Skin epidermis (tissue), 12 donors: ENCODE results near the gene WNT7B.

Experiments
- H3K27ac ChIP-seq, 21 experiments: fragments of 200-600 bp; sonication (generic) in 11 of 21; one replicate each; pipeline ENCODE4 v1.5.0; 2020; ENCODE audit warnings: mild to moderate bottlenecking in 3 of 21, inconsistent platforms in 2 of 21, moderate library complexity in 2 of 21
- H3K4me3 ChIP-seq, 7 experiments: fragments of 200-600 bp; sonication (generic) in 2 of 7; one replicate each; pipeline ENCODE4 v1.5.0; 2020; ENCODE audit warnings: inconsistent platforms in 2 of 7, mild to moderate bottlenecking in 2 of 7, moderate library complexity in 1 of 7

The WNT7B gene

DNA sequence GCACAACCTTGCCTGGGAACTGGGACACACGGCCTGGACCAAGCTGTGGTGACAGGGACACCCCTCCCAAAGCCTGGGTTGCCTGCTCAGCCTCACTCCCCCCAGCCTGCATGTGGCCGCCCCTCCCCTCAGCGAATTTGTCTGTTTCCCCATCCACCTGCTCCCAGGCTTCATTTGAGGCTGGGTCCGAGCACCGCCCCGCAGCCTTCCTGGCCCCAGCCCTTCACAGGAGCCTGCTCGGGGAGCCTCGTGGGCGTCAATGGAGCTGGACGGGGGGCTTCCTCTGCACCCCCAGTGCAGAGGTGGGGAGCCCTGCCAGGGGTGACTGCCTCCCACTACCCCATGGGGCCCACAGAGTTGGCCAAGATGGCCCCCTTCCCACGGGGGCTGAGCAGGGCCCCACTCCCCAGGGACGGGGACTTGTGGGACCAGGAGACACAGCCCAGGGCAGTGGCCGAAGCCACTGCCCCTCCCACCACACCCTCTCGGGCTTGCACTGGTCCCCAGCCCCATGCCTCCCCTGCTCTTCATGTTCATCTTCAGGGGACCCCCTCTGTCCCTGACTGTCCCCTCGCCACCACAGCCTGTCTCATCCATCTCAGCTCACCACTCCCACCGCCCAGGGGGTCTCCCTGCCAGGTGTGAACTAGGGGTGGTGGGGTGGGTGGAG, 91.7 kb downstream of the WNT7B start:
- H3K4me3 ChIP-seq, result no peak overlapping the region

GRCh38 chr22:45884201-45885062, 92.5 kb downstream of the WNT7B start:
- no peak overlapping the region for H3K4me3 ChIP-seq
- H3K27ac ChIP-seq, result no peak overlapping the region

More for the DNA sequence above, 91.7 kb downstream of the WNT7B start:
- H3K27ac ChIP-seq, result no peak overlapping the region

DNA sequence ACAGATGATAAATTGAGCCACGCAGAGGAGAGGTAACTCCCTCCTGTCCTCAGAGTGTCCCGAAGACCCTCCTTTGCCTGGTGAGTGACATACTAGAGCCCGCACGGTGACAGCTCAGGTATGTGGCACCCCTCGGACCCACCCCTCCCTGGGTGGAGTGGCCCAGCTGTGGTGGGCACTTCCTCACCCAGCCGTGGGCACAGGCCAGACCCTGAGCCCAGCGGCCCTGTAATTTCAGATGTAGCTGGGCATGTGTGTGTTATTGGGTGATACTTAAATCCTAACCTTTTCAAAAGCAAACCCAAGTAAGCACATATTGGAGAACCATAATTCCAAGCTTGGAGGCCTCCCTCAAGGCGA, 93.2 kb downstream of the WNT7B start:
- no peak overlapping the region for H3K4me3 ChIP-seq
- no peak overlapping the region for H3K27ac ChIP-seq

GRCh38 chr22:45882881-45883810, 93.8 kb downstream of the WNT7B start:
- H3K27ac ChIP-seq, result no peak overlapping the region
- no peak overlapping the region for H3K4me3 ChIP-seq

DNA sequence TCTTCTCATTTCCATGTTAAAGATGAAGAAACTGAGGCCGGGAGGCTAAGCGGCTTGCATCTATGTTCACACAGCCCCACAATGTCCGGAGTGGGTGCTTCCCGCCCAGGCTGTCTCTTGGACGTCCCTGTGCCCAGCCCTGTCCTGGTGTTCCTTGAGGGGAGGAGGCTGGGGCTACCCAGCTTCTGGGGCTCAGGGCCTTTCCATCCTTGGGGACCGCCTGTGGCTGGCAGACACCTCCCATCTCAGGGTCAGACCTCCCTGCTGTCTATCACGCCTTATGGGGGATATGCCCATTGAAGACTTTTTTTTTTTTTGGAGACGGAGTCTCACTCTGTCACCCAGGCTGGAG, 95.5 kb downstream of the WNT7B start:
- Histone ChIP-seq H3K4me3 (no peak overlapping the region), H3K27ac (no peak overlapping the region)

DNA sequence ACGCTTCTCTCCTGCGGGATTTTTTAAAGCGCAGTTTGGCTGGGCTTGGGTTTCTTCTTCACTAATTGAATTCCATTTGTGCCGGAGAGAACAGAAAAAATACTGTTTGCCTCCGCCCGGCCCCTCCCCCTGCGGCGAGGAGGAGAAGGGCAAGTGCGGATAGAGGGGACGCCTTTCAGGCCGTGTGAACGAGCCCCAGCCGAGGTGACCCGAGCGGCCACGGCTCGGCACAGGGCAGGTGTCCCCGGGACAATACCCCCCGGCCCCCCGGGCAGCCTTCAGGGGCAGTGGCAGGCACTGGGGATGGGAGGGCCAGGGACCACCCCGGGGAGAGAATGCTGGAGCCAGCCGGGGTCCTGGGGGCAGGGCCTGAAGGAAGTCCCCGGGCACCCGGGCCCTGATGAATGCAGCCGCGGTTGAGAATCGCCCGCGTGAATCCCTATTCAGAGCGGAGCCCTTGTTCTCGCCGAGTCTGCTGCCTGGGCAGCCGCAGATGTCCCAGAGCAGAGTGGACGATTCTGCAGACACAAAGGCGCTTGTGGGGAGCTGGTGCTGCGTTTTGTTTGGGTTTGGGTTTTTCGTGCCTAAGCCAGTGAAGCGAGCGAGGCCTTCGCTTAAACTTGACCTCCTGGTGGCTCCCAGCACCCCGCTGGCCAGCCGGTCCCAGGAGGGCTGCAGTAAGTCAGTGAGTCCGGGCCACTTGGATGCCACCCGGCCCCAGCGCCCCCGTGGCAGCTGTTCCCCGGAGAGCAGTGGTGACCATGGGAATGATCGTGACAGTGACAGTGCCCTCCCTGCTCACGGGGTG, 96.0 kb downstream of the WNT7B start:
- no peak overlapping the region for H3K27ac ChIP-seq
- H3K4me3 ChIP-seq, result no peak overlapping the region

GRCh38 chr22:45880091-45880715, 96.8 kb downstream of the WNT7B start:
- Histone ChIP-seq H3K27ac (no peak overlapping the region), H3K4me3 (no peak overlapping the region)

GRCh38 chr22:45879552-45879949, 97.4 kb downstream of the WNT7B start:
- Histone ChIP-seq H3K4me3 (no peak overlapping the region), H3K27ac (no peak overlapping the region)

DNA sequence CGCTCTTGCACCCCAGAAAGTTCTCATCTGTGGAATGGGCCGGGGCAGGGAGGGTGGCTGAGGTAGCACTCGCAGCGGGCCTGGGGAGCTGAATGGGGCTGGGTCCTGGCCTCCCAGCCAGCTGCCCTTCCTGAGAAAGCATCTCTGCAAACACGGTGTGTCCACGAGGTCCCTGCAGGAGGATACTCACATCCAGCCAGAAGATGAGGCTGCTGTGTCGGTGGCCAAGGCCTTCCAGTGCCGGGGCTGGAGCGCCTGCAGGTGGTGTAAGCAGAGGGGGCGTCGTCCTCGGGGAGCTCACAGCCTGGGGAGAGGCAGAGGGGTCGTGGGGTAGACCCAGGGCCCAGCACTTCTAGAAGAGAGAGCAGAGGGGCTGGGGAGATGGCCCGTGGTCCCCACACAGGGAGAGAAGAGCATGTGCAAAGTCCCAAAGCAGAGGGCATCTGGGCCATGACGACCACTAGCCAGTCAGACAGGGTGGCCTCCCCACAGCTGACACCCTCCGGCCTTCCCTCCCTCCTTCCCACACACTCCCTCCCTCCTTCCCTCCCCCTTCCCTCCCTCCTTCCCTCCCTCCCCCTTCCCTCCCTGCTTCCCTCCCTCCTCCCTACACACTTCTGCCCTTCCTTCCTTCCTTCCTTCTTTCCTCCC, 97.9 kb downstream of the WNT7B start:
- H3K4me3 ChIP-seq, result no peak overlapping the region
- H3K27ac ChIP-seq, result no peak overlapping the region

- Histone ChIP-seq H3K27ac (no peak overlapping the region), H3K4me3 (no peak overlapping the region)
These were observed 98.7 kb downstream of the WNT7B start for GRCh38 chr22:45878051-45878781.

GRCh38 chr22:45877651-45878050, 99.3 kb downstream of the WNT7B start:
- H3K27ac ChIP-seq, result no peak overlapping the region
- no peak overlapping the region for H3K4me3 ChIP-seq

DNA sequence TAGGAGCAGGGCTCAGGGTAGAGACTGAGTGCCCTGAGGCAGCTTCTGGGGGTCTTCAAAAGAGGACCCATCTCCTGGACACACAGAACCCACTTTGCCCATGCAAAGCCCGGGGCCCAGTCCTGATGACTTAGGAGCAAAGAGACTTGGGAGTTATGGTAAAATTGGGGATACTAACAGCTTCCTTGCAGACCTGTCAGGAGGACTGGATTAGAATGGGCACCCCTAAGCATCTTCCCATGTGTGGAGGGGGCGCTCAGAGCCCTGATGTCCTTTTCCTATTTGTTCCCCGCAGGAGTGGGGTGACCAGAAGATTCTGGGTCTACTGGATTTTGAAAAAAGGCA, 100.0 kb downstream of the WNT7B start:
- no peak overlapping the region for H3K4me3 ChIP-seq
- no peak overlapping the region for H3K27ac ChIP-seq

GRCh38 chr22:45876136-45877035, 100.6 kb downstream of the WNT7B start:
- no peak overlapping the region for H3K27ac ChIP-seq
- H3K4me3 ChIP-seq, result no peak overlapping the region

- Histone ChIP-seq H3K27ac (no peak overlapping the region), H3K4me3 (no peak overlapping the region)
These were observed 104.2 kb downstream of the WNT7B start for GRCh38 chr22:45872659-45873263.

DNA sequence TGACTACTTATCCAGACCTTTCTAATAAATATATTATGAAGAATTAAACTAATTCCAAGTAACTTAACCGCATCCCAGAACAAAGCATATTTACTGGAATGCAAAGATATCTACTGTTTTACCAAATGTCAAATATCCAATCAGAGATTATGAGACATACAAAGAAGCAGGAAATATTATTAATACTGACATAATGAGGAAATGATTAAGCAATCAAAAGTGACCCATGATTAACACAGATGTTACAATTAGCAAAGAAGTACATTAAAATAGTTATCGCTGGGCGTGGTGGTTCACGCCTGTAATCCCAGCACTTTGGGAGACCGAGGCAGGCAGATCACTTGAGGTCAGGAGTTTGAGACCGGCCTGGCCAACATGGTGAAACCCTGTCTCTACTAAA, 105.2 kb downstream of the WNT7B start:
- Histone ChIP-seq H3K4me3 (no peak overlapping the region), H3K27ac (no peak overlapping the region)
